Renal pelvis (tissue), 3 donors: ENCODE measurements around the gene NLRP9. TPM values are rescaled to one million over a fixed set of nuclear protein-coding genes. Genes with fewer than 3 reads are reported as not detected.

Source experiments
- polyA plus RNA-seq, 3 donors: library from polyadenylated mRNA; unstranded; fragments of 120-200 nt; gene quantifications; one replicate each; pipeline ENCODE4 v1.2.1, GENCODE V29; 2013; ENCODE audit not compliant: insufficient read length in 3 of 3

Gene NLRP9
- polyA plus RNA-seq, 3 donors: 0.05 TPM; not detected in 2

Other genes with a start within 250 kb of the NLRP9 start
- 1 to 10 TPM; 1.6 to 4.1 (median 2.1) TPM for gene SSC5D, start 250.0 kb downstream of the NLRP9 start, polyA plus RNA-seq
- 1 to 10 TPM in 2 of 3 donors, under 1 TPM in 1; 0.99 to 2.3 (median 1.5) TPM for gene SBK2, start 201.3 kb downstream of the NLRP9 start, polyA plus RNA-seq
- gene SBK3, start 192.9 kb downstream of the NLRP9 start, polyA plus RNA-seq: under 1 TPM in 2 of 3 donors, not detected in 1; 0.11 to 0.44 TPM
- gene ZNF579, start 157.6 kb downstream of the NLRP9 start, polyA plus RNA-seq: 10 to 100 TPM; 21.5 to 23.7 (median 22.9) TPM
- gene FIZ1, start 138.9 kb downstream of the NLRP9 start, polyA plus RNA-seq: 10 to 100 TPM; 25.2 to 27.9 (median 25.6) TPM
- 10 to 100 TPM; 10.5 to 13.2 (median 12.4) TPM for gene ZNF524, start 138.1 kb downstream of the NLRP9 start, polyA plus RNA-seq
- gene ZNF865, start 132.8 kb downstream of the NLRP9 start, polyA plus RNA-seq: 10 to 100 TPM in 2 of 3 donors, 1 to 10 TPM in 1; 9.9 to 13.5 (median 11.6) TPM
- gene ZNF784, start 113.8 kb downstream of the NLRP9 start, polyA plus RNA-seq: 10 to 100 TPM; 13.6 to 15.9 (median 13.9) TPM
- 10 to 100 TPM; 55.8 to 60.5 (median 57.3) TPM for gene ZNF580, start 97.4 kb downstream of the NLRP9 start, polyA plus RNA-seq
- 10 to 100 TPM; 28.3 to 35.1 (median 32.8) TPM for gene ZNF581, start 94.8 kb downstream of the NLRP9 start, polyA plus RNA-seq
- 10 to 100 TPM; 28.0 to 30.2 (median 28.2) TPM for gene CCDC106, start 90.2 kb downstream of the NLRP9 start, polyA plus RNA-seq
- 100 to 1,000 TPM; 198 to 235 (median 219) TPM for gene U2AF2, start 83.4 kb downstream of the NLRP9 start, polyA plus RNA-seq
- gene EPN1, start 63.2 kb downstream of the NLRP9 start, polyA plus RNA-seq: 100 to 1,000 TPM; 123 to 173 (median 140) TPM
- under 1 TPM in 2 of 3 donors, not detected in 1; 0.09 to 0.22 TPM for gene RFPL4A, start 20.7 kb upstream of the NLRP9 start, polyA plus RNA-seq
- not detected for gene RFPL4AL1, start 30.7 kb upstream of the NLRP9 start, polyA plus RNA-seq
- gene NLRP11, start 93.6 kb upstream of the NLRP9 start, polyA plus RNA-seq: under 1 TPM; 0.06 to 0.27 (median 0.23) TPM
- not detected for gene NLRP4, start 98.1 kb upstream of the NLRP9 start, polyA plus RNA-seq
- gene NLRP13, start 193.9 kb upstream of the NLRP9 start, polyA plus RNA-seq: not detected
- not detected for gene NLRP8, start 209.4 kb upstream of the NLRP9 start, polyA plus RNA-seq
- not detected for gene NLRP5, start 248.4 kb upstream of the NLRP9 start, polyA plus RNA-seq